GM23338 (cell line): ENCODE measurements around the gene SLC5A2. TPM values are rescaled to one million over a fixed set of nuclear protein-coding genes. Genes with fewer than 3 reads are reported as not detected.

Experiments used
- ATAC-seq: fragments of 200-7000 bp; cut with Tn5 transposase; 3 replicates; pipeline ENCODE4 v1.9.1; 2020
- DNase-seq: peaks from one replicate; pipeline ENCODE4 v3.0.0-alpha.2; 2015; ENCODE audit warnings: low spot score
- H2AFZ ChIP-seq: fragments of 200-600 bp; sonication (generic); 2 replicates; pipeline ENCODE4 v1.8.0; 2016; ENCODE audit warnings: antibody characterized with exemption, mild to moderate bottlenecking, moderate library complexity
- H3F3A ChIP-seq: fragments of 200-600 bp; sonication (generic); replicated peaks from 2 replicates; pipeline ENCODE4 v1.8.0; 2017; ENCODE audit warnings: antibody characterized with exemption, mixed run types, low read depth
- H3K27ac ChIP-seq: fragments of 200-600 bp; sonication (generic); 2 replicates; pipeline ENCODE4 v1.6.1; 2016; ENCODE audit warnings: low read depth
- H3K27me3 ChIP-seq: fragments of 200-600 bp; sonication (generic); 2 replicates; pipeline ENCODE4 v1.8.0; 2016; ENCODE audit warnings: mild to moderate bottlenecking, mixed run types, moderate library complexity; ENCODE audit not compliant: insufficient read depth
- H3K36me3 ChIP-seq: fragments of 200-600 bp; sonication (generic); 2 replicates; pipeline ENCODE4 v1.8.0; 2016; ENCODE audit warnings: mild to moderate bottlenecking; ENCODE audit not compliant: insufficient read depth
- H3K4me1 ChIP-seq: fragments of 200-600 bp; sonication (generic); 2 replicates; pipeline ENCODE4 v1.8.0; 2016; ENCODE audit warnings: mild to moderate bottlenecking, moderate library complexity; ENCODE audit not compliant: insufficient read depth
- H3K4me2 ChIP-seq: fragments of 200-600 bp; sonication (generic); 2 replicates; pipeline ENCODE4 v1.7.1; 2017; ENCODE audit warnings: mixed run types
- H3K4me3 ChIP-seq: fragments of 200-600 bp; sonication (generic); 2 replicates; pipeline ENCODE4 v1.6.1; 2016; ENCODE audit warnings: mixed run types
- H3K79me2 ChIP-seq: fragments of 200-600 bp; sonication (generic); replicated peaks from 2 replicates; pipeline ENCODE4 v1.8.0; 2017; ENCODE audit warnings: mild to moderate bottlenecking; ENCODE audit not compliant: insufficient read depth
- H3K9me2 ChIP-seq: fragments of 200-600 bp; sonication (generic); 2 replicates; pipeline ENCODE4 v1.8.0; 2017; ENCODE audit not compliant: insufficient read depth
- H4K20me1 ChIP-seq: fragments of 200-600 bp; sonication (generic); replicated peaks from 2 replicates; pipeline ENCODE4 v1.8.0; 2017; ENCODE audit warnings: mild to moderate bottlenecking; ENCODE audit not compliant: insufficient read depth
- H3K27ac Mint-ChIP-seq: 2 replicates; pipeline ENCODE4 v1.8.0; 2020; ENCODE audit warnings: inconsistent platforms, mild to moderate bottlenecking, moderate library complexity, mixed read lengths
- H3K27me3 Mint-ChIP-seq: 3 replicates; pipeline ENCODE4 v1.8.0; 2022; ENCODE audit warnings: low read depth, mild to moderate bottlenecking, moderate library complexity, mixed read lengths, inconsistent platforms; ENCODE audit not compliant: insufficient read depth, poor library complexity
- H3K36me3 Mint-ChIP-seq: 3 replicates; pipeline ENCODE4 v1.8.0; 2021; ENCODE audit warnings: low read depth, mild to moderate bottlenecking, inconsistent platforms, moderate library complexity, mixed read lengths
- H3K4me1 Mint-ChIP-seq: 3 replicates; pipeline ENCODE4 v1.8.0; 2020; ENCODE audit warnings: mild to moderate bottlenecking, inconsistent platforms, mixed read lengths
- H3K4me3 Mint-ChIP-seq: 3 replicates; pipeline ENCODE4 v1.8.0; 2021; ENCODE audit warnings: moderate library complexity, mild to moderate bottlenecking, inconsistent platforms, mixed read lengths
- H3K9me3 Mint-ChIP-seq: 3 replicates; pipeline ENCODE4 v1.8.0; 2020; ENCODE audit warnings: moderate library complexity, mild to moderate bottlenecking, inconsistent platforms, mixed read lengths
- ETS1 ChIP-seq: IDR thresholded peaks from 2 replicates; pipeline ENCODE4 v1.6.1; 2016; ENCODE audit warnings: antibody characterized with exemption
- EZH2 ChIP-seq: fragments of 200-600 bp; sonication (generic); IDR thresholded peaks from one replicate; pipeline ENCODE4 v1.8.0; 2017; ENCODE audit warnings: antibody characterized with exemption, mild to moderate bottlenecking, low read depth; ENCODE audit not compliant: unreplicated experiment
- EZH2phosphoT487 ChIP-seq: fragments of 200-600 bp; sonication (generic); IDR thresholded peaks from one replicate; pipeline ENCODE4 v1.8.1; 2018; ENCODE audit warnings: antibody characterized with exemption; ENCODE audit not compliant: unreplicated experiment
- JUNB ChIP-seq: IDR thresholded peaks from one replicate; pipeline ENCODE4 v1.6.1; 2016; ENCODE audit warnings: antibody characterized with exemption; ENCODE audit not compliant: unreplicated experiment
- NANOG ChIP-seq: IDR thresholded peaks from 2 replicates; pipeline ENCODE4 v1.6.1; 2016; ENCODE audit warnings: antibody characterized with exemption, borderline replicate concordance
- ZNF114 ChIP-seq: fragments of 250-450 bp; sonication (Bioruptor Pico); IDR thresholded peaks from 2 replicates; pipeline ENCODE4 v1.5.0; 2020; ENCODE audit warnings: mild to moderate bottlenecking, moderate library complexity
- ZNF462 ChIP-seq: fragments of 250-450 bp; sonication (Bioruptor Pico); IDR thresholded peaks from 2 replicates; pipeline ENCODE4 v1.5.0; 2020; ENCODE audit warnings: mild to moderate bottlenecking, moderate library complexity
- polyA plus RNA-seq: library from polyadenylated mRNA; unstranded; fragments of >200 nt; fragmentation: Nextera tagmentation; extraction: Ambion mirVana; gene quantifications from 2 replicates; pipeline ENCODE4 v1.2.1, GENCODE V29; 2016
- total RNA-seq: library from RNA; depleted of rRNA; stranded (reverse); fragments of >200 nt; shearing (Covaris generic); gene quantifications from 2 replicates; pipeline ENCODE4 v1.2.3, GENCODE V29; 2014

The SLC5A2 gene
- total and polyA plus RNA-seq, 2 experiments from 2014 or later: 0.76 to 3.6 TPM

GRCh38 chr16:31519759-31520431 is 37.0 kb downstream of the SLC5A2 start (continued):
- TF ChIP-seq ETS1 (no peak), EZH2 (no peak), NANOG (no peak), ZNF114 (no peak)

- Histone ChIP-seq H4K20me1 (no peaks in the 10 kb centered on the region), H3K4me2 (no peak overlapping the region), H3K79me2 (no peaks in the 10 kb centered on the region), H3K9me2 (no peaks in the 10 kb centered on the region), H3K4me3 (no peak overlapping the region), H3K36me3 (no peaks in the 10 kb centered on the region; the same call in 1 of the 2 replicates), H3K27ac (no peak overlapping the region), H3F3A (no peaks in the 10 kb centered on the region), H3K4me1 (no peaks in the 10 kb centered on the region), H2AFZ (no peak overlapping the region), H3K27me3 (peaks cover 4% of the 10 kb centered on the region; the same call in 1 of the 2 replicates)
- Mint-ChIP-seq H3K36me3 (peaks cover 5% of the 10 kb centered on the region; the same call in 2 of the 3 replicates), H3K27ac (no peak overlapping the region), H3K4me3 (no peak overlapping the region), H3K4me1 (peaks cover 24% of the 10 kb centered on the region), H3K27me3 (peaks cover 9% of the 10 kb centered on the region), H3K9me3 (peaks cover 17% of the 10 kb centered on the region)
- no peak for TF ChIP-seq ZNF114
- no peak for TF ChIP-seq EZH2phosphoT487
- no peak for TF ChIP-seq ZNF462 (CRISPR knock-in tag)
- no peak for TF ChIP-seq ETS1
- TF ChIP-seq JUNB: no peak
- DNase-seq (no peak), ATAC-seq (no peak)
Measured at GRCh38 chr16:31521368-31521767, 38.4 kb downstream of the SLC5A2 start.
